ENCODE results near the gene KCNJ12. TPM values are rescaled to one million over a fixed set of nuclear protein-coding genes. Genes with fewer than 3 reads are reported as not detected.

Gene KCNJ12
- total RNA-seq, 1 donor from 2014 or later, result 6.1 TPM

- no peak for TF ChIP-seq CTCF (conservative IDR thresholded peaks at IDR 0.05)
- no peaks in the 10 kb centered on the region for H3K36me3 Mint-ChIP-seq (ENCODE audit: low read depth)
- H3K4me3 Mint-ChIP-seq, result no peak overlapping the region
- H3K4me1 Mint-ChIP-seq, result peaks cover 20% of the 10 kb centered on the region
- H3K9me3 Mint-ChIP-seq, result no peaks in the 10 kb centered on the region
- no peak for DNase-seq (ENCODE audit: low read depth, low spot score)
- H3K27me3 Mint-ChIP-seq (ENCODE audit: low read depth), result no peaks in the 10 kb centered on the region
- peak overlapping the region; percentile 43 for H3K27ac Mint-ChIP-seq (ENCODE audit: unreplicated experiment)
Observed at GRCh38 chr17:21351366-21352065, 24.6 kb upstream of the KCNJ12 start.

GRCh38 chr17:21352221-21352980, 23.8 kb upstream of the KCNJ12 start:
- H3K9me3 Mint-ChIP-seq, result no peaks in the 10 kb centered on the region
- H3K4me3 Mint-ChIP-seq, result no peak overlapping the region
- DNase-seq (ENCODE audit: low read depth, low spot score), result no peak
- no peaks in the 10 kb centered on the region for H3K36me3 Mint-ChIP-seq (ENCODE audit: low read depth)
- H3K4me1 Mint-ChIP-seq, result peaks cover 28% of the 10 kb centered on the region
- no peaks in the 10 kb centered on the region for H3K27me3 Mint-ChIP-seq (ENCODE audit: low read depth)
- TF ChIP-seq CTCF (conservative IDR thresholded peaks at IDR 0.05), result no peak
- H3K27ac Mint-ChIP-seq (ENCODE audit: unreplicated experiment), result no peak overlapping the region

- no peak overlapping the region for H3K27ac Mint-ChIP-seq (ENCODE audit: unreplicated experiment)
- TF ChIP-seq CTCF (conservative IDR thresholded peaks at IDR 0.05), result no peak
- no peak overlapping the region for H3K4me3 Mint-ChIP-seq
- no peak for DNase-seq (ENCODE audit: low read depth, low spot score)
- peaks cover 30% of the 10 kb centered on the region for H3K4me1 Mint-ChIP-seq
- no peaks in the 10 kb centered on the region for H3K27me3 Mint-ChIP-seq (ENCODE audit: low read depth)
- H3K9me3 Mint-ChIP-seq, result no peaks in the 10 kb centered on the region
- H3K36me3 Mint-ChIP-seq (ENCODE audit: low read depth), result no peaks in the 10 kb centered on the region
Observed at GRCh38 chr17:21352981-21353265, 23.2 kb upstream of the KCNJ12 start.

GRCh38 chr17:21353326-21354010, 22.7 kb upstream of the KCNJ12 start:
- H3K36me3 Mint-ChIP-seq (ENCODE audit: low read depth), result no peaks in the 10 kb centered on the region
- H3K4me3 Mint-ChIP-seq, result no peak overlapping the region

More at GRCh38 chr17:21353326-21354010, 22.7 kb upstream of the KCNJ12 start:
- Mint-ChIP-seq H3K4me1 (peaks cover 30% of the 10 kb centered on the region), H3K27ac (ENCODE audit: unreplicated experiment) (no peak overlapping the region), H3K27me3 (ENCODE audit: low read depth) (no peaks in the 10 kb centered on the region), H3K9me3 (no peaks in the 10 kb centered on the region)
- DNase-seq (ENCODE audit: low read depth, low spot score), result no peak
- no peak for TF ChIP-seq CTCF (conservative IDR thresholded peaks at IDR 0.05)
